ENCODE data around the gene SIGLEC15. TPM values are rescaled to one million over a fixed set of nuclear protein-coding genes. Genes with fewer than 3 reads are reported as not detected.

SIGLEC15 gene
- total RNA-seq, 1 donor from 2014 or later = 0.32 TPM

DNA sequence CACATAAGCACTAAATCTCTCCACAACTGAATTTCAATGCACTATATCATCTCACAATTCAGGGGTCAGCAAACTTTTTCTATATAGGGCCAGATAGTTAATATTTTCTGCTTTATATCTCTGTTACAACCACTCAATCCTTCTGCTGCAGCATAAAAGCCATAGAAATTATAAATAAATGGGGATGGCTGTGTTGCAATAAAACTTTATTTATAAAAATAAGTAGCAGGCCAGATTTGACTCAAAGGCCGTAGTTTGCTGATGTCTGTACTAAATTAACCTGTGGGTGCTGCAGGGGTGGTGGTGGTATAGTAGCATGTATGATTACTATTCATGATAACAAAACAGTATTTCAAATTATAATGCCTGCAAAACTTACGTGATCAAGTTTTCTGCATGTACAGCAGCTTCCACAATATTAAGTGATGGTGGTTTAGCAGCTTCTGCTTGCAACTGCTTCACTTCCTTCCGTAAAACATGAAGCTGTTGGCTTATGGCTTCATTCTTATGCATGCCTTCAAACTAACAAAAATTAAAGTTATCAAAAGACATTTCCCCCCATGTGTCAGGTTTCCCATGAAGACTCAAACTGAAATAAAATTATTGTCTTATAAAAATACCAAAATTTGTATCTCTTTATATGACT lies 64.1 kb downstream of the SIGLEC15 start:
- Histone ChIP-seq H3K4me3 (no peak overlapping the region), H3K27ac (no peak overlapping the region), H3K27me3 (no peaks in the 10 kb centered on the region), H3K9me3 (no peaks in the 10 kb centered on the region), H3K4me1 (no peaks in the 10 kb centered on the region), H3K36me3 (peaks cover 69% of the 10 kb centered on the region)
- intact Hi-C loops (cut with DNase I) = no loop called here
- peak; percentile 51 for ATAC-seq
- DNase-seq = no peak
- TF ChIP-seq CTCF (IDR thresholded peaks at IDR 0.05) = no peak

GRCh38 chr18:45890606-45891005 lies 65.1 kb downstream of the SIGLEC15 start:
- peaks cover 64% of the 10 kb centered on the region for H3K36me3 ChIP-seq
- H3K27me3 ChIP-seq = no peaks in the 10 kb centered on the region
- no peaks in the 10 kb centered on the region for H3K9me3 ChIP-seq
- DNase-seq = no peak
- no peak overlapping the region for H3K27ac ChIP-seq
- ATAC-seq = peak; percentile 77
- no peaks in the 10 kb centered on the region for H3K4me1 ChIP-seq
- no peak overlapping the region for H3K4me3 ChIP-seq
- intact Hi-C loops (cut with DNase I) = no loop called here
- no peak for TF ChIP-seq CTCF (IDR thresholded peaks at IDR 0.05)

GRCh38 chr18:45891806-45892205 lies 66.3 kb downstream of the SIGLEC15 start:
- DNase-seq (no peak), ATAC-seq (no peak)
- no peaks in the 10 kb centered on the region for H3K9me3 ChIP-seq
- TF ChIP-seq CTCF (IDR thresholded peaks at IDR 0.05) = no peak
- intact Hi-C loops (cut with DNase I) = no loop called here
- no peaks in the 10 kb centered on the region for H3K27me3 ChIP-seq
- no peak overlapping the region for H3K4me3 ChIP-seq
- H3K36me3 ChIP-seq = peaks cover 64% of the 10 kb centered on the region
- H3K4me1 ChIP-seq = no peaks in the 10 kb centered on the region
- no peak overlapping the region for H3K27ac ChIP-seq

Other genes with a start within 250 kb of the SIGLEC15 start
- not detected for gene SLC14A2, start 210.2 kb upstream of the SIGLEC15 start, total RNA-seq
- 6.0 TPM for gene SLC14A1, start 101.5 kb upstream of the SIGLEC15 start, total RNA-seq
- 38.5 TPM for gene EPG5, start 141.7 kb downstream of the SIGLEC15 start, total RNA-seq
- 9.8 TPM for gene PSTPIP2, start 246.6 kb downstream of the SIGLEC15 start, total RNA-seq